IgD-negative memory B cell (primary cell): Measurements from ENCODE around the gene MAP3K7. TPM values are rescaled to one million over a fixed set of nuclear protein-coding genes. Genes with fewer than 3 reads are reported as not detected.

Source experiments
- H3K27ac Mint-ChIP-seq, 3 donors: one replicate each; pipeline ENCODE4 v1.8.0; 2020 to 2022; ENCODE audit warnings: mild to moderate bottlenecking in 3 of 3, mixed read lengths in 3 of 3, moderate library complexity in 1 of 3
- H3K27me3 Mint-ChIP-seq: one replicate; pipeline ENCODE4 v1.8.0; 2021; ENCODE audit warnings: mixed read lengths
- H3K36me3 Mint-ChIP-seq: one replicate; pipeline ENCODE4 v1.8.0; 2020; ENCODE audit warnings: mild to moderate bottlenecking, mixed read lengths
- H3K4me1 Mint-ChIP-seq, 3 donors: one replicate each; pipeline ENCODE4 v1.8.0; 2020 to 2022; ENCODE audit warnings: mixed read lengths in 3 of 3, mild to moderate bottlenecking in 1 of 3
- H3K4me3 Mint-ChIP-seq, 4 donors: one replicate each; pipeline ENCODE4 v1.8.0; 2020 to 2022; ENCODE audit warnings: mild to moderate bottlenecking in 4 of 4, mixed read lengths in 4 of 4, moderate library complexity in 3 of 4
- H3K9me3 Mint-ChIP-seq, 3 donors: one replicate each; pipeline ENCODE4 v1.8.0; 2020 to 2021; ENCODE audit warnings: mixed read lengths in 3 of 3, mild to moderate bottlenecking in 1 of 3
- polyA plus RNA-seq: library from polyadenylated mRNA; unstranded; fragments of 300-500 nt; fragmentation: Illumina TruSeq; gene quantifications from one replicate; pipeline ENCODE4 v1.2.3, GENCODE V29; 2021

MAP3K7 gene
- polyA plus RNA-seq, 1 donor from 2014 or later: 22.3 TPM

DNA sequence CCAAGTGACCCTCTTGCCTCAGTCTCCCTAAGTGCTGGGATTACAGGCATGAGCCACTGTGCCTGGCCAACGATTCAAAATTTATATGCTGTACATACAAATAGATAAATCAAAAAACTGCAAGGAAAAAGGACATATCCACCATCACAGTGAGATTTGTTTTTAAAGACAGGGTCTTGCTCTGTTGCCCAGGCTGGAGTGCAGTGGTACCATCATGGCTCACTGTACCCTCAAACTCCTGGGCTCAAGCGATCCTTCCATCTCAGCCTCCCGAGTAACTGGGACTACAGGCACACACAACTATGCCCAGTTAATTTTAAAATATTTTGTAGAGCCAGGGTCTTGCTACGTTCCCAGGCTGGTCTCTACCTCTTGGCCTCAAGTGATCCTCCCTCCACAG is 61.5 kb downstream of the MAP3K7 start:
- Mint-ChIP-seq H3K27me3 (no peaks in the 10 kb centered on the region), H3K4me1 (peaks cover 0 to 2% (median 0%) of the 10 kb centered on the region in 3 donors), H3K9me3 (no peaks in the 10 kb centered on the region), H3K27ac (no peak overlapping the region), H3K36me3 (peaks cover 6% of the 10 kb centered on the region), H3K4me3 (no peak overlapping the region)

- Mint-ChIP-seq H3K27ac (no peak overlapping the region), H3K36me3 (peaks cover 6% of the 10 kb centered on the region), H3K9me3 (no peaks in the 10 kb centered on the region), H3K4me3 (no peak overlapping the region), H3K27me3 (no peaks in the 10 kb centered on the region), H3K4me1 (peaks cover 0 to 2% (median 0%) of the 10 kb centered on the region in 3 donors)
Measured at GRCh38 chr6:90523779-90524310, 63.0 kb downstream of the MAP3K7 start.

- Mint-ChIP-seq H3K4me1 (peaks cover 0 to 2% (median 0%) of the 10 kb centered on the region in 3 donors), H3K4me3 (no peak overlapping the region), H3K27me3 (no peaks in the 10 kb centered on the region), H3K9me3 (no peaks in the 10 kb centered on the region), H3K36me3 (peaks cover 3% of the 10 kb centered on the region), H3K27ac (no peak overlapping the region)
Measured at GRCh38 chr6:90521955-90522354, 64.9 kb downstream of the MAP3K7 start.

GRCh38 chr6:90516074-90516660 is 70.7 kb downstream of the MAP3K7 start:
- no peak overlapping the region for H3K4me3 Mint-ChIP-seq
- no peak overlapping the region for H3K27ac Mint-ChIP-seq
- H3K27me3 Mint-ChIP-seq: no peaks in the 10 kb centered on the region
- peaks cover 10% of the 10 kb centered on the region for H3K36me3 Mint-ChIP-seq
- H3K9me3 Mint-ChIP-seq: no peaks in the 10 kb centered on the region
- no peaks in the 10 kb centered on the region for H3K4me1 Mint-ChIP-seq

GRCh38 chr6:90514496-90514895 is 72.4 kb downstream of the MAP3K7 start:
- Mint-ChIP-seq H3K4me1 (no peaks in the 10 kb centered on the region), H3K27ac (no peak overlapping the region), H3K27me3 (no peaks in the 10 kb centered on the region), H3K9me3 (no peaks in the 10 kb centered on the region), H3K4me3 (no peak overlapping the region), H3K36me3 (peaks cover 10% of the 10 kb centered on the region)

- Mint-ChIP-seq H3K9me3 (peaks cover 0 to 9% (median 2%) of the 10 kb centered on the region in 3 donors), H3K27ac (no peak overlapping the region), H3K4me1 (no peaks in the 10 kb centered on the region), H3K36me3 (peaks cover 8% of the 10 kb centered on the region), H3K27me3 (peaks cover 2% of the 10 kb centered on the region), H3K4me3 (no peak overlapping the region)
Measured at GRCh38 chr6:90508753-90509152, 78.1 kb downstream of the MAP3K7 start.

- Mint-ChIP-seq H3K4me3 (no peak overlapping the region), H3K27ac (no peak overlapping the region), H3K4me1 (peaks cover 0 to 1% (median 0%) of the 10 kb centered on the region in 3 donors), H3K9me3 (peaks cover 0 to under 1% (median 0%) of the 10 kb centered on the region in 3 donors), H3K36me3 (no peaks in the 10 kb centered on the region), H3K27me3 (peaks cover 2% of the 10 kb centered on the region)
Measured at GRCh38 chr6:90502866-90503407, 83.9 kb downstream of the MAP3K7 start.

GRCh38 chr6:90502381-90502780 is 84.5 kb downstream of the MAP3K7 start:
- peaks cover 0 to 1% (median 0%) of the 10 kb centered on the region in 3 donors for H3K4me1 Mint-ChIP-seq
- H3K27ac Mint-ChIP-seq: no peak overlapping the region
- H3K27me3 Mint-ChIP-seq: no peaks in the 10 kb centered on the region
- H3K9me3 Mint-ChIP-seq: no peaks in the 10 kb centered on the region
- H3K4me3 Mint-ChIP-seq: no peak overlapping the region
- H3K36me3 Mint-ChIP-seq: no peaks in the 10 kb centered on the region

DNA sequence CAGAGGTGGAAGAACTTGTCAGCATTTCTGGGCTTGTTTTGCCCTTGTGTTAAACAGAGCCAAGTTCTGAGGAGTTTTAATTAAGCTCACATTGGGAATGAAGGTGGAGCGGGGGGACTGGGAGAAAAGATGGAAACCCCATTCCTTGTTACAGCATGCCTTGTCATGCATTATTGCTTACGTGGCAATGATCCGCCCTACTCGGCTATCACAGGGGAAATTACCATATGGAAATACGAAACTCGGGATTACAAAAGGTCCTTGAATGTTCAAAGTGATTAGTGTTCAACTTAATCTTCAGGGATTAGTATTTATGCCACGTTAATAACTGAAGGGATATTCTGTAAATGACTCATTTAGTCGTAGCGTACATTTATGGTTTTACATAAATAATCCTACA is 86.4 kb downstream of the MAP3K7 start:
- Mint-ChIP-seq H3K27me3 (peaks cover 3% of the 10 kb centered on the region), H3K27ac (no peak overlapping the region), H3K36me3 (no peaks in the 10 kb centered on the region), H3K9me3 (no peaks in the 10 kb centered on the region), H3K4me3 (no peak overlapping the region), H3K4me1 (peaks cover 0 to 1% (median 0%) of the 10 kb centered on the region in 3 donors)

GRCh38 chr6:90497411-90497810 is 89.5 kb downstream of the MAP3K7 start:
- Mint-ChIP-seq H3K27ac (no peak overlapping the region), H3K9me3 (no peaks in the 10 kb centered on the region), H3K4me3 (no peak overlapping the region), H3K27me3 (peaks cover 12% of the 10 kb centered on the region), H3K36me3 (no peaks in the 10 kb centered on the region), H3K4me1 (no peaks in the 10 kb centered on the region)

DNA sequence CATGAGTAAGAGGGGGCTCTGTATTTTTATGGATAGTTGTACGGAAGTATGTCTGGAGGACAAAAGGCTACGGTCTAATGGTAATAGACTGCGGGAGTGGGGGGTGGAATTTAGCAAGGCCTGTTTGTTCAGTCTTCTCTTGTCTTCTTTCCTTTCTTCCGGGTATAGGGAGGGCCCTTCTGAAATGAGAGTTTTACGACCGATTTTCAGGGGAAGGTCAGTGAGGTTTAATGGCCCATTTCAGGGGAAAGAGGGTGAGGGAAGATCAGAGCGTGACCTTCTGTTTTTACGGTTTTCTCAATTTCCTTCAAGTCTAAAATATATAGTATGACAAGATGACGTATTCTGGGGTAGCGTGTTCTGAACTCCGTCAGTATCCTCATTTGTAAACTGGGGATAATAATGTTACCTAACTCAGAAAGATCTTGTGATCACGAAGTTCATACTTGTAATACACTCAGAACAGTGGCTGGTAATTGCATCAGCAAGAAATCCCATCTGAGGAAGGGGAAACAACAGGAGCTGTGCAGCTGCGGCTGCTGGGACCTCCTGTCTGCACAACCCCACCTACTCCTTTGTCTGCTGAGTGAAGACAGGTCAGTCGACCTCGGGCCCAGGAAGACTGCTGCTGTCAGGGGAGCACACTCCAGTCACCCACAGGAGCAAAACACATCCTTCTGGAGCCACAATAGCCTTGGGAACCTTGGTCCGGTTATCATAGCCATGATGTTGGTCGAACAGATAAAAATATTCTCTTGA is 90.4 kb downstream of the MAP3K7 start:
- no peaks in the 10 kb centered on the region for H3K36me3 Mint-ChIP-seq
- no peak overlapping the region for H3K27ac Mint-ChIP-seq
- no peaks in the 10 kb centered on the region for H3K4me1 Mint-ChIP-seq
- H3K4me3 Mint-ChIP-seq: no peak overlapping the region
- H3K9me3 Mint-ChIP-seq: no peaks in the 10 kb centered on the region
- peaks cover 17% of the 10 kb centered on the region for H3K27me3 Mint-ChIP-seq

DNA sequence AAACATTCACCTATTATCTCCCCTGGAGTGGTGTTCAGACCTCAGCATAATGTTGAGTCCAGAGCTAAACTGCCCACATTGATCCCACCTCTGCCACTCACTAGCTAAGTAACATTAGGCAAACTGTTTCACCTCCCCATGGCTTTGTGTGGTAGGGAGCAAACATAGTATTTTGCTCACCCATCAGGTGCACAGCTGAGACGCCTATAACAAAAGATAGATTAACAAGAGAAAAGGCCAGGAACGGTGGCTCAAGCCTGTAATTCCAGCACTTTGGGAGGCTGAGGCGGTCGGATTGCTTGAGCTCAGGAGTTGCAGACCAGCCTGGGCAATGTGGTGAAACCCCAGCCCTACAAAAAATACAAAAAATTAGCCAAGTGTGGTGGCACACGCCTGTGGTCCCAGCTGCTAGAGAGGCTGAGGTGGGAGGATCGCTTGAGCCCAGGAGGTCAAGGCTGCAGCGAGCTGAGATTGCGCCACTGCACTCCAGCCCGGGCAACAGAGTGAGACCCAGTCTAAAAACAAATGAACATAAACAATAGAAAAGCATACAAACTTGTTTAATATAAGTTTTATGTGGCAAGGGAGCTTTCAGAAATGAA is 91.6 kb downstream of the MAP3K7 start:
- Mint-ChIP-seq H3K27me3 (peaks cover 17% of the 10 kb centered on the region), H3K4me1 (no peaks in the 10 kb centered on the region), H3K27ac (no peak overlapping the region), H3K9me3 (no peaks in the 10 kb centered on the region), H3K4me3 (no peak overlapping the region), H3K36me3 (no peaks in the 10 kb centered on the region)

DNA sequence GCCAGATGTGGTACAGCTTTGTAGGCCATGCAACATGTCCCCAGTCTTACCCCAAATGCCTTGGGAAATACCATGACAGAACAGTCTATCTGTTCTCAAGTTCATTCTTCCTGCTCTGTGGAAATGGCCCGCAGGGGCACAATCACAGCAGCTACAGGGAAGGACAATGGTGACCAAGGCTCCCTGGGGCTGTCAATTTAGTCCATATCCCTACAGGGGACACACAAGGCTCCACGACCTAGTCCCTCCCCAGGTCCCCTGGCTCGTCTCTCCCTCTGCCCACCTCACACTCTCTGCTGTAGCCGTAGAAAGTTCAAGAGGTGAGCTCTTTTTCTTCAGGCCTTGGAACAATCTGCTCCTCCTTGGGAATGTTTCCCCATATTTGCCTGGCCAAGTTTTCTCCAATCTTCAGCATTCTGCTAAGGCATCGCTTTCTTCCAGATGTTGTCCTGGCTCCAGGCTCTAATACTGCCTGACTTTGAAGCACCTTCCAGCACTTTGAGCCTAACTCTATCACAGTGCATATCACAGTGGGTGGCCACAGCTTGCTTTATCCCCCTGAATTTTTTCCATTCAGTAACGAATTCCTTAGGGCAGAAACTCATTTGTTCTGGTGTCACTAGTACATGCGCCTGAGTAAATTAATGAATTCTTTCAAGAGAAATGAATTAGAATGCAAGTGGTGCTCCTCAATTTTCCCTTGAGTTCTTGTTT is 92.6 kb downstream of the MAP3K7 start:
- H3K27ac Mint-ChIP-seq: no peak overlapping the region
- H3K9me3 Mint-ChIP-seq: no peaks in the 10 kb centered on the region
- H3K4me3 Mint-ChIP-seq: no peak overlapping the region
- H3K27me3 Mint-ChIP-seq: peaks cover 17% of the 10 kb centered on the region
- H3K36me3 Mint-ChIP-seq: no peaks in the 10 kb centered on the region
- H3K4me1 Mint-ChIP-seq: no peaks in the 10 kb centered on the region

DNA sequence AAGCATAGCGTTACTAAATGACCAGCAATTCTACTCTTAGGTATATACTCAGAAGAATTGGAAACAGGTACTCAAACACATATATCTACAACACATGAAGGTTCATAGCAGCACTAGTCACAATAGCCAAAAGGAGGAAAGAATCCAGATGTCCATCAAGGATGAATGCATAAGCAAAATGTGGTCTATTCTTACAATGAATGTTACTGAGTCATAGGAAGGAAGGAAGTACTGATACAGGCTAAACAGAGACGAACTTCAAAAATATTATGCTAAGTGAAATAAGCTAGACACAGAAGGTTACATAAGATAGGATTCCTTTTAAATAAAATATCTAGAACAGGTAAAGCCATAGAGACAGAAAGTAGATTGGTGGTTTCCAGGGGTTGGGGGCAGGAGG is 93.5 kb downstream of the MAP3K7 start:
- no peak overlapping the region for H3K27ac Mint-ChIP-seq
- H3K4me1 Mint-ChIP-seq: no peaks in the 10 kb centered on the region
- no peaks in the 10 kb centered on the region for H3K36me3 Mint-ChIP-seq
- H3K9me3 Mint-ChIP-seq: no peaks in the 10 kb centered on the region
- H3K4me3 Mint-ChIP-seq: no peak overlapping the region
- H3K27me3 Mint-ChIP-seq: peaks cover 17% of the 10 kb centered on the region

GRCh38 chr6:90492798-90493197 is 94.1 kb downstream of the MAP3K7 start:
- Mint-ChIP-seq H3K27me3 (peaks cover 17% of the 10 kb centered on the region), H3K4me1 (no peaks in the 10 kb centered on the region), H3K36me3 (peaks cover under 1% of the 10 kb centered on the region), H3K9me3 (no peaks in the 10 kb centered on the region), H3K27ac (no peak overlapping the region), H3K4me3 (no peak overlapping the region)
